HepG2 (cell line): ENCODE data around the gene COX10. TPM values are rescaled to one million over a fixed set of nuclear protein-coding genes. Genes with fewer than 3 reads are reported as not detected.

Experiments used
- ATF3 ChIP-seq: sonication (generic); formaldehyde crosslinking; IDR thresholded peaks from 2 replicates; pipeline ENCODE4 v1.4.0; 2020; ENCODE audit warnings: missing genetic modification reagents
- BATF2 ChIP-seq: sonication (generic); formaldehyde crosslinking; IDR thresholded peaks from 2 replicates; pipeline ENCODE4 v1.8.0; 2022; ENCODE audit warnings: mild to moderate bottlenecking, missing genetic modification reagents, moderate library complexity
- CREB1 ChIP-seq, 2 experiments: fragments of 450-650 bp in 1 of 2; IDR thresholded peaks; 2 replicates each; pipeline ENCODE4 v1.6.1; 2016 to 2017; ENCODE audit warnings: control low read depth in 1 of 2, mild to moderate bottlenecking in 1 of 2, missing compliant biosample characterization in 1 of 2, missing genetic modification characterization in 1 of 2
- DMAP1 ChIP-seq: IDR thresholded peaks from 2 replicates; pipeline ENCODE4 v1.6.1; 2016
- EP300 ChIP-seq, 3 experiments: sonication (generic) in 1 of 3; formaldehyde crosslinking in 1 of 3; IDR thresholded peaks; 2 replicates each; pipeline versions ENCODE4 v1.5.1 to v1.6.1; 2011 to 2020; ENCODE audit warnings: low read depth in 2 of 3, low read length in 2 of 3, borderline replicate concordance in 1 of 3, improper control_type of control experiment in 1 of 3, mild to moderate bottlenecking in 1 of 3, missing genetic modification reagents in 1 of 3, moderate library complexity in 1 of 3
- FOXP1 ChIP-seq, 2 experiments: fragments of 450-650 bp in 1 of 2; IDR thresholded peaks; 2 replicates each; pipeline ENCODE4 v1.6.1; 2017 to 2018; ENCODE audit warnings: antibody characterized with exemption in 1 of 2
- HNF4G ChIP-seq, 2 experiments: sonication (generic) in 1 of 2; formaldehyde crosslinking in 1 of 2; IDR thresholded peaks; 2 replicates each; pipeline versions ENCODE4 v1.4.0 to v1.6.1; 2011 to 2020; ENCODE audit warnings: borderline replicate concordance in 2 of 2, low read depth in 2 of 2, mild to moderate bottlenecking in 2 of 2, low read length in 1 of 2, missing genetic modification reagents in 1 of 2, moderate library complexity in 1 of 2
- KMT2B ChIP-seq: IDR thresholded peaks from 2 replicates; pipeline ENCODE4 v1.6.1; 2016; ENCODE audit warnings: missing genetic modification reagents, missing compliant biosample characterization
- MAZ ChIP-seq, 2 experiments: sonication (generic) in 1 of 2; formaldehyde crosslinking in 1 of 2; IDR thresholded peaks; 2 replicates each; pipeline versions ENCODE4 v1.5.0 to v1.6.1; 2012 to 2020; ENCODE audit warnings: low read depth in 2 of 2, mild to moderate bottlenecking in 2 of 2, borderline replicate concordance in 1 of 2, improper control_type of control experiment in 1 of 2, low read length in 1 of 2, missing genetic modification reagents in 1 of 2, moderate library complexity in 1 of 2
- MIER2 ChIP-seq: IDR thresholded peaks from 2 replicates; pipeline ENCODE4 v1.6.1; 2016; ENCODE audit warnings: missing biosample characterization, missing genetic modification reagents
- NAIF1 ChIP-seq: sonication (generic); formaldehyde crosslinking; IDR thresholded peaks from 2 replicates; pipeline ENCODE4 v1.5.0; 2020; ENCODE audit warnings: mild to moderate bottlenecking, missing genetic modification reagents, borderline replicate concordance
- NCOA2 ChIP-seq: sonication (generic); formaldehyde crosslinking; IDR thresholded peaks from 2 replicates; pipeline ENCODE4 v1.8.0; 2022; ENCODE audit warnings: inconsistent platforms
- NR2F1 ChIP-seq, 2 experiments: fragments of 450-650 bp in 1 of 2; formaldehyde crosslinking in 1 of 2; IDR thresholded peaks; 2 replicates each; pipeline versions ENCODE4 v1.5.0 to v1.6.1; 2016 to 2020; ENCODE audit warnings: mild to moderate bottlenecking in 1 of 2, missing compliant biosample characterization in 1 of 2, missing genetic modification reagents in 1 of 2, moderate library complexity in 1 of 2
- ONECUT2 ChIP-seq: sonication (generic); formaldehyde crosslinking; IDR thresholded peaks from 2 replicates; pipeline ENCODE4 v1.4.0; 2020; ENCODE audit warnings: missing genetic modification reagents
- PHF21A ChIP-seq: sonication (generic); formaldehyde crosslinking; IDR thresholded peaks from 2 replicates; pipeline ENCODE4 v1.5.0; 2020; ENCODE audit warnings: mild to moderate bottlenecking, missing genetic modification reagents
- SALL1 ChIP-seq: sonication (generic); formaldehyde crosslinking; IDR thresholded peaks from 2 replicates; pipeline ENCODE4 v1.8.0; 2022; ENCODE audit warnings: mild to moderate bottlenecking, missing genetic modification reagents
- SIX1 ChIP-seq: sonication (generic); formaldehyde crosslinking; IDR thresholded peaks from 2 replicates; pipeline ENCODE4 v1.4.0; 2020; ENCODE audit warnings: missing genetic modification reagents, borderline replicate concordance
- SOX5 ChIP-seq: IDR thresholded peaks from 2 replicates; pipeline ENCODE4 v1.6.1; 2016; ENCODE audit warnings: borderline replicate concordance
- STAG1 ChIP-seq: sonication (generic); formaldehyde crosslinking; IDR thresholded peaks from 2 replicates; pipeline ENCODE4 v1.4.0; 2020; ENCODE audit warnings: missing genetic modification reagents
- TFAP4 ChIP-seq: sonication (generic); IDR thresholded peaks from 2 replicates; pipeline ENCODE4 v1.6.1; 2016; ENCODE audit warnings: low read depth, borderline replicate concordance
- ZGPAT ChIP-seq: IDR thresholded peaks from 2 replicates; pipeline ENCODE4 v1.6.1; 2016; ENCODE audit warnings: mild to moderate bottlenecking
- ZKSCAN1 ChIP-seq: fragments of 150-350 bp; IDR thresholded peaks from 2 replicates; pipeline ENCODE4 v1.6.1; 2014; ENCODE audit warnings: low read length
- ZNF207 ChIP-seq: fragments of 450-650 bp; IDR thresholded peaks from 2 replicates; pipeline ENCODE4 v1.6.1; 2016; ENCODE audit warnings: antibody characterized with exemption, borderline replicate concordance
- ZNF33B ChIP-seq: sonication (generic); formaldehyde crosslinking; IDR thresholded peaks from 2 replicates; pipeline ENCODE4 v1.5.1; 2020; ENCODE audit warnings: mild to moderate bottlenecking, missing genetic modification reagents
- ZNF615 ChIP-seq: sonication (generic); formaldehyde crosslinking; IDR thresholded peaks from 2 replicates; pipeline ENCODE4 v1.5.0; 2020; ENCODE audit warnings: mild to moderate bottlenecking, missing genetic modification reagents, borderline replicate concordance
- ZNF839 ChIP-seq: sonication (generic); formaldehyde crosslinking; IDR thresholded peaks from 2 replicates; pipeline ENCODE4 v1.4.0; 2020; ENCODE audit warnings: missing genetic modification reagents, mild to moderate bottlenecking, borderline replicate concordance
- polyA plus RNA-seq, 8 experiments: library from polyadenylated mRNA; depleted of rRNA in 3 of 8; stranded (reverse) in 7 of 8; unstranded in 1 of 8; fragments of >200 nt; fragmentation: Illumina TruSeq in 4 of 8; extraction: Trizol in 4 of 8; gene quantifications; 2 replicates each; pipeline versions ENCODE4 v1.2.1 to v1.2.3, GENCODE V29; 2011 to 2016; ENCODE audit warnings: low read depth in 4 of 8, missing spikeins in 1 of 8, mixed read lengths in 1 of 8; ENCODE audit not compliant: insufficient read depth in 1 of 8
- total RNA-seq, 5 experiments: library from RNA; depleted of rRNA; stranded (reverse); fragments of >200 nt; fragmentation: Illumina TruSeq; extraction: Trizol; gene quantifications; 2 replicates each; pipeline ENCODE4 v1.2.3, GENCODE V29; 2016; ENCODE audit warnings: low read depth in 1 of 5

The COX10 gene
- total and polyA plus RNA-seq, 2 of the 13 experiments (the other 11 are each of a cell fraction or from before 2014, with no cell fraction given), result 13.9 to 20.1 TPM

- TF ChIP-seq HNF4G (IDR thresholded peaks at IDR 0.05; ENCODE audit: borderline replicate concordance, low read depth, low read length), result peak; percentile 67; the same call in 1 of the 2 replicates
- TF ChIP-seq HNF4G (CRISPR knock-in tag; IDR thresholded peaks at IDR 0.05; ENCODE audit: borderline replicate concordance, low read depth), result no peak; the same call in 1 of the 2 replicates
- no peak for TF ChIP-seq ZNF33B (CRISPR knock-in tag)
- peak; percentile 78 for TF ChIP-seq SALL1 (CRISPR knock-in tag)
- TF ChIP-seq ZKSCAN1, result no peak
- TF ChIP-seq PHF21A (CRISPR knock-in tag), result peak; percentile 52; the same call in 1 of the 2 replicates
- TF ChIP-seq FOXP1 (IDR thresholded peaks at IDR 0.05), result no peak
- TF ChIP-seq FOXP1 (CRISPR knock-in tag; IDR thresholded peaks at IDR 0.05), result peak; percentile 56; the same call in 1 of the 2 replicates
- no peak for TF ChIP-seq SIX1 (CRISPR knock-in tag)
- TF ChIP-seq NR2F1 (CRISPR knock-in tag; IDR thresholded peaks at IDR 0.05), result no peak
- TF ChIP-seq STAG1 (CRISPR knock-in tag), result peak; percentile 22; the same call in 1 of the 2 replicates
- TF ChIP-seq ZNF839 (CRISPR knock-in tag), result no peak
- TF ChIP-seq KMT2B (CRISPR knock-in tag), result no peak
- TF ChIP-seq MIER2 (CRISPR knock-in tag), result no peak
- peak; percentile 39; the same call in 1 of the 2 replicates for TF ChIP-seq SOX5 (CRISPR knock-in tag)
- no peak for TF ChIP-seq ZNF615 (CRISPR knock-in tag)
- TF ChIP-seq MAZ (IDR thresholded peaks at IDR 0.05; ENCODE audit: borderline replicate concordance, low read depth, low read length), result no peak
- no peak for TF ChIP-seq MAZ (CRISPR knock-in tag; IDR thresholded peaks at IDR 0.05; ENCODE audit: low read depth)
- TF ChIP-seq DMAP1 (CRISPR knock-in tag), result no peak
- peak; percentile 61 for TF ChIP-seq ZGPAT
- TF ChIP-seq ATF3 (CRISPR knock-in tag), result no peak
- TF ChIP-seq NCOA2 (CRISPR knock-in tag), result peak; percentile 65
- TF ChIP-seq EP300 (IDR thresholded peaks at IDR 0.05; ENCODE audit: low read depth in 2 of 2, low read length in 2 of 2), result peak in 1 of 2 experiments; percentile 61; a peak in 2 of 4 replicates
- TF ChIP-seq EP300 (CRISPR knock-in tag; IDR thresholded peaks at IDR 0.05; ENCODE audit: borderline replicate concordance), result peak; percentile 31; the same call in 1 of the 2 replicates
- TF ChIP-seq CREB1 (IDR thresholded peaks at IDR 0.05), result no peak
- no peak for TF ChIP-seq CREB1 (CRISPR knock-in tag; IDR thresholded peaks at IDR 0.05)
- peak; percentile 55; the same call in 1 of the 2 replicates for TF ChIP-seq TFAP4
- TF ChIP-seq NAIF1 (CRISPR knock-in tag), result no peak
- TF ChIP-seq ZNF207, result no peak
- no peak for TF ChIP-seq BATF2 (CRISPR knock-in tag)
- no peak for TF ChIP-seq ONECUT2 (CRISPR knock-in tag)
Observed at GRCh38 chr17:14052886-14053615, 16.3 kb upstream of the COX10 start (continued).
